ENCODE data around the gene COL18A1.

COL18A1 gene

GRCh38 chr21:45517249-45518065, 112.5 kb downstream of the COL18A1 start:
- peaks cover 96% of the 10 kb centered on the region for H3K36me3 ChIP-seq (ENCODE audit: insufficient read depth, low read length)

GRCh38 chr21:45518742-45519141, 113.8 kb downstream of the COL18A1 start:
- ATAC-seq (ENCODE audit: insufficient read depth, low read depth) (no peak), DNase-seq (no peak)
- Histone ChIP-seq H3K9ac (ENCODE audit: low read depth, low read length) (no peak overlapping the region), H3K4me3 (ENCODE audit: low read depth in 1 of 2, low read length in 2 of 2) (no peak overlapping the region), H3K4me2 (ENCODE audit: insufficient read depth, low read length) (no peak overlapping the region), H2AFZ (ENCODE audit: low read depth, low read length) (no peak overlapping the region), H3K27me3 (ENCODE audit: insufficient read depth, low read length, poor library complexity) (no peaks in the 10 kb centered on the region), H3K79me2 (ENCODE audit: insufficient read depth, low read length) (peaks cover 28% of the 10 kb centered on the region), H3K36me3 (ENCODE audit: insufficient read depth, low read length) (peaks cover 96% of the 10 kb centered on the region), H4K20me1 (ENCODE audit: insufficient read depth, low read length) (peaks cover 27% of the 10 kb centered on the region), H3K4me1 (ENCODE audit: insufficient read depth, low read length) (no peaks in the 10 kb centered on the region), H3K9me3 (ENCODE audit: insufficient read depth, low read length, severe bottlenecking) (peaks cover 35% of the 10 kb centered on the region), H3K27ac (ENCODE audit: low read length) (no peak overlapping the region)
- TF ChIP-seq EZH2 (IDR thresholded peaks at IDR 0.05; ENCODE audit: borderline replicate concordance, low read depth, low read length, severe bottlenecking): no peak
- no peak for TF ChIP-seq CTCF (IDR thresholded peaks at IDR 0.05; ENCODE audit: borderline replicate concordance, extremely low read depth, low read length, poor library complexity, severe bottlenecking)

More at GRCh38 chr21:45517249-45518065, 112.5 kb downstream of the COL18A1 start:
- no peaks in the 10 kb centered on the region for H3K27me3 ChIP-seq (ENCODE audit: insufficient read depth, low read length, poor library complexity)
- H2AFZ ChIP-seq (ENCODE audit: low read depth, low read length): no peak overlapping the region
- no peak overlapping the region for H3K9ac ChIP-seq (ENCODE audit: low read depth, low read length)
- TF ChIP-seq CTCF (IDR thresholded peaks at IDR 0.05; ENCODE audit: borderline replicate concordance, extremely low read depth, low read length, poor library complexity, severe bottlenecking) (no peak), EZH2 (IDR thresholded peaks at IDR 0.05; ENCODE audit: borderline replicate concordance, low read depth, low read length, severe bottlenecking) (no peak)
- H3K9me3 ChIP-seq (ENCODE audit: insufficient read depth, low read length, severe bottlenecking): peaks cover 31% of the 10 kb centered on the region
- no peak for DNase-seq
- peak overlapping the region; percentile 22; the same call in 1 of the 2 replicates for H3K27ac ChIP-seq (ENCODE audit: low read length)
- ATAC-seq (ENCODE audit: insufficient read depth, low read depth): no peak
- H3K4me3 ChIP-seq (ENCODE audit: low read depth in 1 of 2, low read length in 2 of 2): no peak overlapping the region
- H3K4me2 ChIP-seq (ENCODE audit: insufficient read depth, low read length): no peak overlapping the region
- H3K79me2 ChIP-seq (ENCODE audit: insufficient read depth, low read length): peaks cover 28% of the 10 kb centered on the region
- H3K4me1 ChIP-seq (ENCODE audit: insufficient read depth, low read length): no peaks in the 10 kb centered on the region
- H4K20me1 ChIP-seq (ENCODE audit: insufficient read depth, low read length): peaks cover 34% of the 10 kb centered on the region

- Histone ChIP-seq H3K27me3 (ENCODE audit: insufficient read depth, low read length, poor library complexity) (no peaks in the 10 kb centered on the region), H2AFZ (ENCODE audit: low read depth, low read length) (no peak overlapping the region), H3K4me3 (ENCODE audit: low read depth in 1 of 2, low read length in 2 of 2) (no peak overlapping the region), H3K79me2 (ENCODE audit: insufficient read depth, low read length) (peaks cover 28% of the 10 kb centered on the region), H3K9ac (ENCODE audit: low read depth, low read length) (no peak overlapping the region), H3K9me3 (ENCODE audit: insufficient read depth, low read length, severe bottlenecking) (peaks cover 35% of the 10 kb centered on the region), H3K4me2 (ENCODE audit: insufficient read depth, low read length) (no peak overlapping the region), H4K20me1 (ENCODE audit: insufficient read depth, low read length) (peaks cover 22% of the 10 kb centered on the region), H3K27ac (ENCODE audit: low read length) (no peak overlapping the region), H3K36me3 (ENCODE audit: insufficient read depth, low read length) (peaks cover 94% of the 10 kb centered on the region), H3K4me1 (ENCODE audit: insufficient read depth, low read length) (no peaks in the 10 kb centered on the region)
- TF ChIP-seq CTCF (IDR thresholded peaks at IDR 0.05; ENCODE audit: borderline replicate concordance, extremely low read depth, low read length, poor library complexity, severe bottlenecking): no peak
- no peak for TF ChIP-seq EZH2 (IDR thresholded peaks at IDR 0.05; ENCODE audit: borderline replicate concordance, low read depth, low read length, severe bottlenecking)
- ATAC-seq (ENCODE audit: insufficient read depth, low read depth) (no peak), DNase-seq (no peak)
Observed at GRCh38 chr21:45519182-45519581, 114.2 kb downstream of the COL18A1 start.
